GM18505 (cell line): ENCODE measurements around the gene SYT1.
"Not testable (repeated sequence)": the region's sequence is repeated elsewhere in the genome, so short reads cannot be mapped to it uniquely, and the experiment has no call there.

ENCODE experiments used
- ATAC-seq: cut with Tn5 transposase; IDR thresholded peaks from one replicate; pipeline ENCODE4 v1.9.1; 2021; ENCODE audit not compliant: unreplicated experiment
- POLR2A ChIP-seq: IDR thresholded peaks from 4 replicates; pipeline ENCODE4 v1.6.1; 2011; ENCODE audit warnings: borderline replicate concordance; ENCODE audit not compliant: insufficient read depth, insufficient read length; ENCODE audit errors: extremely low read depth

Gene SYT1

DNA sequence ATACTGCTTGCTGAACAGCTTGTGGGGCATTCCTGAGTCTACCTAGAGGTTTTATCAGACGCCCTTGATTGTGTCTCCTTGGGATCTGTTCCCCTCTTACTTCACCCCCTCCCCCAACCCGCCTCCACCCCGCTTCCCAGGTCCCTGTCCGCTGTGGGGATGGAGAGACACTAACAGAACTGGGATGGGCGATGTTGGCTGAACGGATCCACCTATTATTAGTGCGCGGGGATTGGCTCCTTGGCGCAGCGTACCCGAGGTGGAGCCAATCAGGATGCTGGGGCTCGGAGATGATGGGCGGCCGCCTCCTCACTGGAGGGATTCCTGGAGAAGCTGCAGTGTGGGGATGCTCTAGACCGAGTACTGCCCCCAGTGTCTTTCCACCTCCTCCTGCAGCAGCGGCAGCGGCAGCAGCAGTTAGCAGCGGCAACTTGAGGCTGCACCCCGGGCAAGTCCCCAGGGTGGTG, at the start of gene SYT1:
SYT1 (plus strand) TSS at position 372 of the 467 bp plus-strand sequence.
- no peak for TF ChIP-seq POLR2A
- peak; percentile 22 for ATAC-seq

DNA sequence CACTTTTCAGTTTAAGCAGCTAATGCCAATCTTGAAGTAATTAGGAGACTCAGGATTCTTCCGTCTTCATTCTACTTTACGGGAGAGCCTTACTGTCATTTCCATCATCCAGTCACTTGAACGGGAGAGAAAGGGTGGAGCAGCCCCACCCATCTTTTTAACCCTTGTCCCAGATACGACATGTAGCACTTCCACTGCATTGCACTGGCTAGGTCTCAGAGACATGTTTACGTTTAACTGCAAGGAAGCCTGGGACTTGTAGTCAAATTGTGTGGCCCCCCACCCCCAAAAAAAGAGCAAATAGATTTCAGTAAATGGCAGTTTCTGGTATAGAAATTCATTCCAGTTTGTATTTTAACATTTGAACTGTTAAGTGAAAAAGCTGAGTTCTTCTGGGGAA, 46.1 kb upstream of the SYT1 start:
- ATAC-seq: no peak
- TF ChIP-seq POLR2A: no peak

DNA sequence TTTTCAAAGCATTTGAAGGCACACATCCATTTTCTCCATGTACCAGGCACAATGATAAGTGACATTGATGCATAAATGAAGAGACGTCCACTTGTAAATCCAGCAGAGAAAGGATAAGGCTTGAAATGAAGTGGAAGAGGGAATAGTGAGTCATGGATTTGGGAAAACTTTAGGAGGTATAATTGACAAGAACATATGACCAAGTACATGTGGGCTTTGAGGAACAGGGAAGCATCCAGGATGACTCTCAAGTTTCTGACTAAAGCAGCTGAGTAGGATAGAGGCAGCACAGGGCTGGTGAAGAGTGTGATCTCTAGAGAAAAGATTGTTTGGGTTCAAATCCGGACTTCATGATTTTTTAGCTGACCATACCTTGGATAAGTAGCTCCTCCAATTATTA, 43.6 kb upstream of the SYT1 start:
- no peak for TF ChIP-seq POLR2A
- ATAC-seq: no peak

DNA sequence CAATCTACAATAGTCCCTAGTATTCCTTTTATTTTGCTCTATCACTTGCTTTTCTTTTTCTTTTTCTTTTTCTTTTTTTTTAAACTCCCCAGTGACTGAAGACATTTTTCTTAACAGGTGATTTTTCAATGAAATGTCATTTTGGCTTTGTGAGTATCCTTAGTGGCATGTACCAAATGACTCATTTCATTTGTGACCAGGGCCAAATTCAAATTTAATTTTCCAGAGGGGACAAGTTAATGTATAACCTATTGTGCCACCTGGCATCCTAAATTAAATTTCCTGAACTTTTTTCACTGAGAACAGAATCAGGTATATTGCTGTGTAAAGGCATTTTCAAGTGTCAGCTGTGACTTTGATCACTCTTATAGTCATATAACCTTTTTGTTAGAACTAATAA, 39.7 kb upstream of the SYT1 start:
- no peak for ATAC-seq

DNA sequence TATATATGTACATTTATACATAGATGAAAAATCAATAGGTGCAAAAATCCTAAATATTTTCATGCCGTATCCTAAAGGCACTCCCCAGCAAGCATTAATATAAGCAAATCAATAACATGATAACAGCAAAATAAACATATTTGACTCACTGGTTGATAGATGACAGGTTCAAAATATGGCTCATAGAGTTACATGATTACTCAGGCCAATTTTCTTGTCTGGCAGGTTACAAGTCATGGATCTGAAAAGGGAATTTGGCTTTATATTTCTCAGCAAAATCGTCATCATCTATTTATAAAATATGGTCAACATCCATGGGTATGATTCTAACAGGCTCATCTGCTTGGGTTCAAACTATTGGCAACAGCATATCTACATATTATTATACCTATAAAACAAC, 34.9 kb upstream of the SYT1 start:
- TF ChIP-seq POLR2A: no peak
- no peak for ATAC-seq

More for the DNA sequence above, 39.7 kb upstream of the SYT1 start:
- no peak for TF ChIP-seq POLR2A

DNA sequence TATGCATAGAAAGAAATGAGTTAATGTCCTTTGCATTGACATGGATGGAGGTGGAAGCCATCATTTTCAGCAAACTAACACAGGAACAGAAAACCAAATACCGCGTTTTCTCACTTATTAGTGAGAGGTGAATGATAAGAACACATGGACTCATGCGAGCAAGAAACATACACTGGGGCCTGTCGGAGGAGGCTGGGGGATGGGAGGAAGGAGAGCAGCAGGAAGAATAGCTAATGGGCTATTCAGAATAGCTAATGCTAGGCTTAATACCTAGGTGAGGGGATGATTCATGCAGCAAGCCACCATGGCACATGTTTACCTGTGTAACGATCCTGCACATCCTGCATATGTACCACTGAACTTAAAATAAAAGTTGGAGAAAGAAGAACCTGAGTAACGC, 29.1 kb upstream of the SYT1 start:
- no peak for ATAC-seq
- TF ChIP-seq POLR2A: no peak

DNA sequence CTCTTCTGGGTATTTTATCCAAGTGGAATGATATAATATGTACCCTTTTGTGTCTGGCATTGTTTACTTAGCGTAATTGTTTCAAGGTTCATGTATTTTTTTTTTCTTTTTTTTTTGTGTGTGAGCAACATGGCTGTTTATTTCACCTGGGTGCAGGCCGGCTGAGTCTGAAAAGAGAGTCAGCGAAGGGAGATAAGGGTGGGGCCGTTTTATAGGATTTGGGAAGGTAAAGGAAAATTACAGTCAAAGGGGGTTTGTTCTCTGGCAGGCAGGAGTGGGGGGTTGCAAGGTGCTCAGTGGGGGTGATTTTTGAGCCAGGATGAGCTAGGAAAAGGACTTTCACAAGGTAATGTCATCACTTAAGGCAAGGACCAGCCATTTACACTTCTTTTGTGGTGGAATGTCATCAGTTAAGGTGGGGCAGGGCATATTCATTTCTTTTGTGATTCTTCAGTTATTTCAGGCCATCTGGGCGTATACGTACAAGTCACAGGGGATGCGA, 24.0 kb upstream of the SYT1 start:
- ATAC-seq: not testable (repeated sequence)

DNA sequence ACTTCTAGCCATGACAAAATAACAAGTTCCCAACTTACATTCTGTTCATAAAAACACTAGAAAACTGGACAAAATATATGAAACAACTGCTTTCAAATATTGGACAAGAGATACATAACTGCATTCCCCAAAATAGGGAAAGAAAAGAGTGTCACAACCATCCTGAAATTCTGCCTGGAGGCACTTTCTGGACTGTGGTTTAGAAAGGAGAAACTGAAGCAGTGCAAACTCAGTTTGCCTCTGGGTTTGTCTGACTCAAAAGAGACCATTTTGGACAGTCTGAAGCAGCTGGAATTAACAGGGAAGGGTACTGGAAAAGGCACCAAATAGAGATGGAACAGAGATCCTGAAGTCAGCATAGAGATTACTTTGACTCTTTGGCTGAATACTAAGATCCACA, 11.3 kb upstream of the SYT1 start:
- ATAC-seq: no peak
- TF ChIP-seq POLR2A: no peak

DNA sequence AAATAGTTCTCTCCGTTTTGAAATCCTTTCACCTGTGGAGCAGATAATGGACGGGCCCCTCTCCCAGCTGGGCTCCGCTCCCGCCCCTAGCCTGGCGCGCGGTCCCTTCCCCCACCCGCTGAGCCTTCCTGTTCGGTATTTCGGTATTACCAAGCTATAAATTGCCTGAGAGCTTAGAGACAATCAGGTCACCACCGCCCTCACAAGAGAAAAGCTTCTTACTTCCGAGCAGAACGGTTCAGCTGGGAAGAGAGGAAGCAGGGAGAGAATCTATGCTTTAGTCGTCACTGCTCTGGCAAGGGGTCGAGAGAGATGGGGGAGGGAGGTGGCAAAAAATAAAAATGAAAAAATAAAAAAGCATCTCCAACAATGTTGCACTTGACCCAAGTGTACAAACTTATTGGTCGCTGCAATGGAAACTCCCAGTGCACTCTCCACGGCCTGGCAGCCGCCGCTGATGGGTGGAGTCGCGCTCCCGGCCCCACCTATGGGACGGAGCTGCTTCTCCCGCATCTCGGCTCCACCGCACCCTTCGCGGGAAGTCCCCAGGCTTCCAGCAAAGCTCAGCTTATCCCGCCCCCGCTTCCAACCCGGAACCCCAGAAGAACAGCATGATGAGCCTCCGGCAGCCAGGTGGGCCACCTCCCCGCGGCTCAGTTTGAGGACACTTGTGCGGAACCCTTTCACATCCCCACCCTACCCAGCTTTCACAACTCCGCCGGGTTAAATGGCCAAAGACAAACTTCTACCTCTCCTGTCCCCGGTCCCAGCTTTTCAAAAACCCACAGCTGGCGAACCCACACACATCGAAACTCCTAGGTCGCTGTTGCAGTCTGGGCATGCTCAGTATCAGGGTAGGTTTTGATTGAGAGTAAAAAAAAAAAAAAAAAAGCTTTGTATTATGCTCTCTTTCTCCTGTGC, 832 bp upstream of the SYT1 start:
- TF ChIP-seq POLR2A: no peak
- ATAC-seq: peak; percentile 46

DNA sequence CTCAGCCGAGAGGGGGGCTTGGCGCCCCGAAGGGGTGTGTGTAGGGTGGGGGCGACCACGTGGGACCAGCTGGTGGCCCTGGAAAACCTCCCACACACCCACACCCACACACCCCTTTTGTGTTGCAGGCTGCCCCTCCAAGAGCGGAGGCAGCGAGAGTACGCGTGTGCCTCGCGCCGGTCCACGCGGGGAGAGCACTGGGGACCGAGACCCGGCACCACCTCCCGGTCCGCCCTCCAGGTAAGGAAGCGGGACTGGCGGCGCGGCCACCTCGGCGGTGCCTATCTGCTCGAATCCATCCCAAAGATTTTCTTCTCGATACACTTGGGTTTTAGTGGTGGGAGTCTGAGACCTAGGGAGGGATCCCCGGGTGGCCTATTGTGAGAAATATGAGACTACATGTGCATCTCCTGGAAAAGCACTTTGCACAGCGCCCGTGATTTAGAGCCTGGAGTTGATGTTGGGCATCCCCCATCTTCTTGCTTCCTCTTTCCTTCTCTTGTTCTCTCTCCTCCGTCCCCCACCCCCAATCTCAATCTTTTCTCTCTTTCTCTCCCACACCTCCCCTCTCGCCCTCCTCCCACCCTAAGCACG, 393 bp downstream of the SYT1 start:
- no peak for ATAC-seq
- TF ChIP-seq POLR2A: no peak

DNA sequence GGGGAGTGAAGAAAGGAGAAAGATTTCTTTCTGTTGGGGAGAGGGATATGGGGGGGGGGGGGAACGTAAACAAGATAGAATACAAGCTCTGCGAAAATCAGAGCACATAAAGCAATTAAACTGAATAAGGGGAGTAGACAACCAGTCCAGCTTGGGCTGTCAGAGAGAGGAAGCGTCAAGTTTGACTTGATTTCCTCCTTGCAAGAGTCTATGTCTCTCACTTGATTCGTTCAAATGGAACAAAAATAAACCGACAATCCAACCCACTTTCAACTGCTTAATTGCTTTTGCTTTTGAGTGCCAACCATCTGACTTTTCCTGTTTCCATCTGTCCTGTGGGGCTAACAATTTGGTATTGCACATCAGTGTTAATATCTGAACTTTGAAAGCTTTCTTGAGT, 942 bp downstream of the SYT1 start:
- TF ChIP-seq POLR2A: no peak
- no peak for ATAC-seq

DNA sequence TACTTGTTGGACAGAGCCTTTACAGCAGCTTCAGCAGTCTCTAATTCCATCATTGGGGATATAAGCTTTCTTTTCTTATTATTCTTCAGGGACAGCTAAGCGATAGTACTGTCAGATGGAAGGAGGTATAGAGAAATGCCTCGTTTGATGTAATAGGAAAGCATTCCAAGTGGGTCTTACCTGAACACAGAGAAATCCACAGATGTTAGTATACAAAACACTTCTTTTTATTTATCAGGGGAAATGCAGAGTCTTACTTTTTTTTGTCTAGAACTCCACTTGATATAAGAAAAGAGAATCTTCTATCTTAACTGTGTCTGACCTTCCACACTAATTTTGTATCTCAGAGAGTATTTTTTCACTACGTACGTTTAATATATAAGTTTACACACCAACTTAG, 1.9 kb downstream of the SYT1 start:
- TF ChIP-seq POLR2A: no peak
- no peak for ATAC-seq

DNA sequence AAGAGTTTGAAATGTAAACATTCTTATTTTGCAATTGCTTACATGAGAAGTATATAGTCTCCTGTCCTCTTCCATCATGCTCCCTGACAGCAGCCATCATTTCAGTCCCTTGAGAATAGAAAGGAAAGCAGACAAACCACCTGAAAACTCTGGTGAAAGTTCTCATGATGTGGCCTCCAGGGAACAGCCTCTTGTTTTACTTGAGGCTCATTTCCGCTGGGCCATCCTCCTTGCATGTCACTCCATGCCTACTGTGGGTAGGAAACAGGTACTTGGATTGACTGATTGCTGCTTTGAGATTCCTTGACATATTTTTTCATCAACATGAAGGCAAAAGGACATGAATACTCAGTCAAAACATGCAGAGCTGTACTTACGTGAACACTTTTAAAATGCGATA, 6.0 kb downstream of the SYT1 start:
- no peak for TF ChIP-seq POLR2A
- no peak for ATAC-seq

DNA sequence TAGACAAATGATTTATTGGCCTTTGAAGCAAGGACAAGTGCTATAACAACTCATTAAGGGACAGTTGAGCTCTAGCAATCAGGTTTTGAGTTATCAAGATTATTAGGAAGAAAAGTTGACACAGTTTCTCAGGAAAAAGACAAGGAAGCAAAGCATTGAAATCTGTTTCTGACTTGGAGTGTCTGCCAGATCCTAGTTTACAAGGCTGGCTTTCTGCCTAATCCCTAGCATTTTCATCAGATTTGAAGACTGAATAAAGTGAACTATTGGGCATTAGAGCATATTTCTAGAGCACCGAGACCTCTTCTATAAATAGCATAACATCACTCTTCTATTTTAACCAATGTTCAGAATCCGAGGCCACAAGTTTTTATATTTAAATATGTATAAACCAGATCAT, 7.0 kb downstream of the SYT1 start:
- TF ChIP-seq POLR2A: no peak
- ATAC-seq: no peak
